Measurements from ENCODE around the gene AP1M2. TPM values are rescaled to one million over a fixed set of nuclear protein-coding genes. Genes with fewer than 3 reads are reported as not detected.

AP1M2 gene
- total and polyA plus RNA-seq, 2 donors from 2014 or later = 74.1 to 232 TPM

GRCh38 chr19:10565567-10566407 lies 21.3 kb downstream of the AP1M2 start, which contains the start of gene KRI1:
Gene KRI1 (minus strand): TSS chr19:10566010. CDS start chr19:10565999, 11 bp downstream.
- peaks cover 0 to 18% (median 14%) of the 10 kb centered on the region in 3 donors for H3K4me1 ChIP-seq (ENCODE audit: control insufficient read depth in 2 of 3, insufficient read depth in 2 of 3, low read depth in 1 of 3, low read length in 3 of 3)
- H3K27ac ChIP-seq (ENCODE audit: low read depth in 2 of 2, low read length in 2 of 2) = peak within 1 kb of the TSS; percentile 78 to 81
- DNase-seq (peak; percentile 97 to 99 (median 98)), FAIRE-seq (no peak)
- intact Hi-C loops (cut with DNase I) = no loop called here
- peak within 1 kb of the TSS; percentile 15 to 91 (median 43) for H3K9ac ChIP-seq (ENCODE audit: low read length in 3 of 3)
- H3K9me3 ChIP-seq (ENCODE audit: control insufficient read depth in 2 of 3, insufficient read depth in 1 of 3, low read length in 3 of 3) = no peaks in the 10 kb centered on the region
- peak; percentile 16 for TF ChIP-seq CTCF (IDR thresholded peaks at IDR 0.05; ENCODE audit: borderline replicate concordance, extremely low read depth, insufficient read depth)
- no peaks in the 10 kb centered on the region for H3K27me3 ChIP-seq (ENCODE audit: control insufficient read depth, insufficient read depth, low read length)
- H3K4me3 ChIP-seq (ENCODE audit: low read length in 3 of 3) = peak within 1 kb of the TSS; percentile 66 to 83 (median 68)
- H3K36me3 ChIP-seq (ENCODE audit: control insufficient read depth in 2 of 3, insufficient read depth in 3 of 3, low read length in 3 of 3) = peaks cover 0 to 2% (median 0%) of the 10 kb centered on the region in 3 donors

GRCh38 chr19:10565028-10565566 lies 22.0 kb downstream of the AP1M2 start:
- no peak for FAIRE-seq
- intact Hi-C loops (cut with DNase I) = no loop called here

GRCh38 chr19:10562609-10563008 lies 24.5 kb downstream of the AP1M2 start:
- no peak overlapping the region for H3K9ac ChIP-seq (ENCODE audit: low read length in 3 of 3)
- no peak overlapping the region for H3K4me3 ChIP-seq (ENCODE audit: low read length in 3 of 3)
- H3K27me3 ChIP-seq (ENCODE audit: control insufficient read depth, insufficient read depth, low read length) = no peaks in the 10 kb centered on the region
- no peak for TF ChIP-seq CTCF (IDR thresholded peaks at IDR 0.05; ENCODE audit: borderline replicate concordance, extremely low read depth, insufficient read depth)
- H3K27ac ChIP-seq (ENCODE audit: low read depth in 2 of 2, low read length in 2 of 2) = no peak overlapping the region
- intact Hi-C loops (cut with DNase I) = no loop called here
- no peaks in the 10 kb centered on the region for H3K9me3 ChIP-seq (ENCODE audit: control insufficient read depth in 2 of 3, insufficient read depth in 1 of 3, low read length in 3 of 3)
- DNase-seq (no peak), FAIRE-seq (no peak)
- H3K4me1 ChIP-seq (ENCODE audit: control insufficient read depth in 2 of 3, insufficient read depth in 2 of 3, low read depth in 1 of 3, low read length in 3 of 3) = peaks cover 0 to 14% (median 9%) of the 10 kb centered on the region in 3 donors
- H3K36me3 ChIP-seq (ENCODE audit: control insufficient read depth in 2 of 3, insufficient read depth in 3 of 3, low read length in 3 of 3) = peaks cover 0 to 19% (median 12%) of the 10 kb centered on the region in 3 donors

More at GRCh38 chr19:10565028-10565566, 22.0 kb downstream of the AP1M2 start:
- DNase-seq = peak in 4 of 5 donors; percentile 58 to 82 (median 74)
- Histone ChIP-seq H3K4me1 (ENCODE audit: control insufficient read depth in 2 of 3, insufficient read depth in 2 of 3, low read depth in 1 of 3, low read length in 3 of 3) (peaks cover 0 to 18% (median 14%) of the 10 kb centered on the region in 3 donors), H3K9ac (ENCODE audit: low read length in 3 of 3) (peak overlapping the region in 1 of 3 donors; percentile 91), H3K4me3 (ENCODE audit: low read length in 3 of 3) (peak overlapping the region; percentile 62 to 83 (median 68)), H3K36me3 (ENCODE audit: control insufficient read depth in 2 of 3, insufficient read depth in 3 of 3, low read length in 3 of 3) (peaks cover 0 to 6% (median 4%) of the 10 kb centered on the region in 3 donors), H3K9me3 (ENCODE audit: control insufficient read depth in 2 of 3, insufficient read depth in 1 of 3, low read length in 3 of 3) (no peaks in the 10 kb centered on the region), H3K27me3 (ENCODE audit: control insufficient read depth, insufficient read depth, low read length) (no peaks in the 10 kb centered on the region), H3K27ac (ENCODE audit: low read depth in 2 of 2, low read length in 2 of 2) (peak overlapping the region in 1 of 2 donors; percentile 78)
- no peak for TF ChIP-seq CTCF (IDR thresholded peaks at IDR 0.05; ENCODE audit: borderline replicate concordance, extremely low read depth, insufficient read depth)
